CD4-positive, alpha-beta T cell (primary cell): ENCODE measurements around the gene TENM4. TPM values are rescaled to one million over a fixed set of nuclear protein-coding genes. Genes with fewer than 3 reads are reported as not detected.
"Not testable (repeated sequence)": the region's sequence is repeated elsewhere in the genome, so short reads cannot be mapped to it uniquely, and the experiment has no call there.

Experiments
- ATAC-seq: fragments of 200-7000 bp; cut with Tn5 transposase; one replicate; pipeline ENCODE4 v1.10.0; 2022; ENCODE audit warnings: mild to moderate bottlenecking; ENCODE audit not compliant: poor library complexity
- CTCF ChIA-PET: fragments of 350-600 bp; sonication (Branson Sonifier 250); formaldehyde crosslinking; loops from one replicate; lab custom pipeline; 2021; ENCODE audit warnings: antibody characterized with exemption, inconsistent platforms; lab: Charles Lee
- POLR2A ChIA-PET: fragments of 350-600 bp; sonication (Branson Sonifier 250); formaldehyde crosslinking; loops from one replicate; lab custom pipeline; 2021; ENCODE audit warnings: antibody characterized with exemption, inconsistent platforms; lab: Charles Lee
- DNase-seq, 14 experiments: peaks; one replicate each; pipeline ENCODE4 v3.0.0-alpha.2; 2013 to 2020; ENCODE audit warnings: mixed read lengths in 2 of 14
- H3K27ac ChIP-seq, 2 donors: one replicate each; pipeline versions ENCODE4 v1.5.1 to v1.7.0; 2013; ENCODE audit warnings: low read length in 2 of 2, low read depth in 1 of 2, mild to moderate bottlenecking in 1 of 2
- H3K27me3 ChIP-seq, 2 experiments: 1 replicate in 1 of 2; 2 replicates in 1 of 2; pipeline versions ENCODE4 v1.6.1 to v1.7.0; 2013; ENCODE audit warnings: low read length in 2 of 2, control low read depth in 1 of 2, mild to moderate bottlenecking in 1 of 2, moderate library complexity in 1 of 2; ENCODE audit not compliant: insufficient read depth in 2 of 2, control insufficient read depth in 1 of 2
- H3K36me3 ChIP-seq: one replicate; pipeline ENCODE4 v1.6.1; 2013; ENCODE audit warnings: low read length, control low read depth; ENCODE audit not compliant: insufficient read depth
- H3K4me1 ChIP-seq: one replicate; pipeline ENCODE4 v1.6.1; 2013; ENCODE audit warnings: low read length, control low read depth; ENCODE audit not compliant: insufficient read depth
- H3K4me3 ChIP-seq: one replicate; pipeline ENCODE4 v1.5.1; 2013; ENCODE audit warnings: mild to moderate bottlenecking, low read length, moderate library complexity
- H3K9me3 ChIP-seq, 2 experiments: 1 replicate in 1 of 2; 2 replicates in 1 of 2; pipeline versions ENCODE4 v1.6.1 to v1.7.0; 2013; ENCODE audit warnings: low read length in 2 of 2, mild to moderate bottlenecking in 2 of 2, control low read depth in 1 of 2, moderate library complexity in 1 of 2; ENCODE audit not compliant: control insufficient read depth in 1 of 2, insufficient read depth in 1 of 2
- H3K27ac Mint-ChIP-seq: one replicate; pipeline ENCODE4 v1.8.0; 2020; ENCODE audit warnings: mixed read lengths
- H3K27me3 Mint-ChIP-seq: one replicate; pipeline ENCODE4 v1.8.0; 2021; ENCODE audit warnings: mixed read lengths
- H3K36me3 Mint-ChIP-seq: one replicate; pipeline ENCODE4 v1.8.0; 2021; ENCODE audit warnings: low read depth, mixed read lengths
- H3K4me1 Mint-ChIP-seq: one replicate; pipeline ENCODE4 v1.8.0; 2021; ENCODE audit warnings: low read depth, mixed read lengths
- H3K4me3 Mint-ChIP-seq: one replicate; pipeline ENCODE4 v1.8.0; 2020; ENCODE audit warnings: mild to moderate bottlenecking, mixed read lengths
- H3K9me3 Mint-ChIP-seq: one replicate; pipeline ENCODE4 v1.8.0; 2020; ENCODE audit warnings: mixed read lengths
- intact Hi-C, 2 experiments: fragments of 100-400 bp; cut with DNase I in 1 of 2; cut with micrococcal nuclease in 1 of 2; formaldehyde crosslinking; loops; one replicate each; pipeline versions ENCODE4 v1.15.1 to v1.9.0; 2023 to 2025; cut with DNase I, micrococcal nuclease
- total RNA-seq, 174 experiments: library from RNA in 2 of 174; stranded (reverse) in 2 of 174; gene quantifications; one replicate each; pipeline ENCODE4 v1.2.3 and lab custom pipeline; 2021 to 2026
- TF ChIP-seq, protein P1 (sequence below): fragments of 200-600 bp; IDR thresholded peaks from one replicate; pipeline ENCODE4 v1.8.0; 2022; ENCODE audit warnings: antibody characterized with exemption, mild to moderate bottlenecking

Gene TENM4
- total RNA-seq, 2 experiments from 2014 or later = 0.22 to 0.31 TPM

DNA sequence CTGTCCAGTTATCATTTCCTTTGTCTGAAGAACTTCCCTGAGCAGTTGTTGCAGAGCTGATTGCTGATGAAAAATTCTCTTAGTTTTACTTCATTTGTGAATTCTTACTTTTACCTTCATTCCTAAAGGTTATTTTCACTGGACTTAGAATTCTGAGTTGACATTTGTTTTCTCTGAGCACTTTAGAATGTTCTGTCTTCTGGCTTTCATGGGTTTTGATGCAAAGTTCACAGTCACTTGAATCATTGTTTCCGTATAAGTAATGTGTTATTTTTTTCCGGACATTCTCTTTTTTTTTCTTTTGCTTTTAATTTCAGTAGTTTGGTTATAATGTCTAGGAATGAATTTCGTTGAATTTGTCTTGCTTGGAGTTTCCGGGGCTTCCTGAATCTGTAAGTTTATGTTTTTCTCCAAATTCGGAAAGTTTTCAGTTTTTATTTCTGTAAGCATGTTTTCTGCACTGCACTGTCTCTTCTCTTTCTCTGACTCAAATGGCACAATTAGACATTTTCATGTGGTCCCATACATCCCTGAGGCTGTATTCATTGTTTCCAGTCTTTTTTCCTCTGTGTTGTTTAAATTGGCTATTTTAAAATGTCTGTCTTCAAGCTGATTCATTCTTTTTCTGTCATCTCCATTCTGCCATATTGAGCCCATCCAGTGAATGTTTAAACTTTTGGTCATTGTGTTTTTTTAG lies 797.7 kb downstream of the TENM4 start:
- H3K9me3 ChIP-seq = peaks cover 0 to 8% of the 10 kb centered on the region in 2 experiments
- POLR2A ChIA-PET = no interaction called here
- H3K4me3 ChIP-seq = no peak overlapping the region
- Mint-ChIP-seq H3K4me3 (no peak overlapping the region), H3K4me1 (no peaks in the 10 kb centered on the region), H3K27ac (no peak overlapping the region), H3K36me3 (no peaks in the 10 kb centered on the region), H3K27me3 (peaks cover 12% of the 10 kb centered on the region), H3K9me3 (no peaks in the 10 kb centered on the region)
- intact Hi-C loops = loop anchor here in 1 of 2 experiments (10.0 kb wide), 1 partner anchor 852 kb away; no protein-coding TSS in a partner anchor
- H3K4me1 ChIP-seq = peaks cover 2% of the 10 kb centered on the region
- no peaks in the 10 kb centered on the region for H3K36me3 ChIP-seq
- no peak overlapping the region for H3K27ac ChIP-seq
- ATAC-seq = no peak
- TF ChIP-seq, protein P1, sequence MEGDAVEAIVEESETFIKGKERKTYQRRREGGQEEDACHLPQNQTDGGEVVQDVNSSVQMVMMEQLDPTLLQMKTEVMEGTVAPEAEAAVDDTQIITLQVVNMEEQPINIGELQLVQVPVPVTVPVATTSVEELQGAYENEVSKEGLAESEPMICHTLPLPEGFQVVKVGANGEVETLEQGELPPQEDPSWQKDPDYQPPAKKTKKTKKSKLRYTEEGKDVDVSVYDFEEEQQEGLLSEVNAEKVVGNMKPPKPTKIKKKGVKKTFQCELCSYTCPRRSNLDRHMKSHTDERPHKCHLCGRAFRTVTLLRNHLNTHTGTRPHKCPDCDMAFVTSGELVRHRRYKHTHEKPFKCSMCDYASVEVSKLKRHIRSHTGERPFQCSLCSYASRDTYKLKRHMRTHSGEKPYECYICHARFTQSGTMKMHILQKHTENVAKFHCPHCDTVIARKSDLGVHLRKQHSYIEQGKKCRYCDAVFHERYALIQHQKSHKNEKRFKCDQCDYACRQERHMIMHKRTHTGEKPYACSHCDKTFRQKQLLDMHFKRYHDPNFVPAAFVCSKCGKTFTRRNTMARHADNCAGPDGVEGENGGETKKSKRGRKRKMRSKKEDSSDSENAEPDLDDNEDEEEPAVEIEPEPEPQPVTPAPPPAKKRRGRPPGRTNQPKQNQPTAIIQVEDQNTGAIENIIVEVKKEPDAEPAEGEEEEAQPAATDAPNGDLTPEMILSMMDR = no peak
- no peak for DNase-seq
- CTCF ChIA-PET = no interaction called here
- H3K27me3 ChIP-seq = no peaks in the 10 kb centered on the region

GRCh38 chr11:78641541-78641940 lies 799.3 kb downstream of the TENM4 start:
- CTCF ChIA-PET = no interaction called here
- Histone ChIP-seq H3K27ac (no peak overlapping the region), H3K4me3 (no peak overlapping the region), H3K27me3 (no peaks in the 10 kb centered on the region), H3K36me3 (no peaks in the 10 kb centered on the region), H3K4me1 (peaks cover 2% of the 10 kb centered on the region), H3K9me3 (peaks cover 0 to 8% of the 10 kb centered on the region in 2 experiments)
- POLR2A ChIA-PET = no interaction called here
- no peak overlapping the region for H3K27ac Mint-ChIP-seq
- peaks cover 9% of the 10 kb centered on the region for H3K27me3 Mint-ChIP-seq
- ATAC-seq (no peak), DNase-seq (no peak)
- no peaks in the 10 kb centered on the region for H3K4me1 Mint-ChIP-seq
- TF ChIP-seq, protein P1 = no peak
- H3K9me3 Mint-ChIP-seq = no peaks in the 10 kb centered on the region
- no peaks in the 10 kb centered on the region for H3K36me3 Mint-ChIP-seq
- no peak overlapping the region for H3K4me3 Mint-ChIP-seq
- intact Hi-C loops = loop anchor here in 1 of 2 experiments (10.0 kb wide), 1 partner anchor 853 kb away; no protein-coding TSS in a partner anchor

DNA sequence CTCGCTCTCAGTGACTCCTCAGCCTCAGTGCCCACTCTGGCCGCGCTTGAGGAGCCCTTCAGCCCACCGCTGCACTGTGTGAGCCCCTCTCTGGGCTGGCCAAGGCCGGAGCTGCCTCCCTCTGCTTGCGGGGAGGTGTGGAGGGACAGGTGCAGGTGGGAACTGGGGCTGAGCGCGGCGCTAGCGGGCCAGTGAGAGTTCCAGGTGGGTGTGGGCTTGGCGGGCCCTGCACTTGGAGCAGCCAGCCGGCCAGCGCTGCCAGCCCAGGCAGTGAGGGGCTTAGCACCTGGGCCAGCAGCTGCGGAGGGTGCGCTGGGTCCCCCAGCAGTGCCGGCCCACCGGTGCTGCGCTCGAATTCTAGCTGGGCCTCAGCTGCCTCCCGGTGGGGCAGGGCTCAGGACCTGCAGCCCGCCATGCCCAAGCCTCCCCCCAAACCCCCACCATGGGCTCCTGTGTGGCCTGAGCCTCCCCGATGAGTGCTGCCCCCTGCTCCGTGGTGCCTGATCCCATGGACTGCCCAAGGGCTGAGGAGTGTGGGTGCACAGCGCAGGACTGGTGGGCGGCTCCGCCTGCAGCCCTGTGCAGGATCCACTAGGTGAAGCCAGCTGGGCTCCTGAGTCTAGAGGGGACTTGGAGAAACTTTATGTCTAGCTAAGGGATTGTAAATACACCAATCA lies 802.0 kb downstream of the TENM4 start:
- TF ChIP-seq, protein P1 = no peak
- Histone ChIP-seq H3K4me3 (no peak overlapping the region), H3K9me3 (peaks cover 0 to 13% of the 10 kb centered on the region in 2 experiments), H3K36me3 (no peaks in the 10 kb centered on the region), H3K27me3 (peaks cover 0 to 2% of the 10 kb centered on the region in 2 experiments), H3K4me1 (no peaks in the 10 kb centered on the region), H3K27ac (no peak overlapping the region)
- no peaks in the 10 kb centered on the region for H3K36me3 Mint-ChIP-seq
- H3K27ac Mint-ChIP-seq = no peak overlapping the region
- intact Hi-C loops = no loop called here
- peaks cover 14% of the 10 kb centered on the region for H3K27me3 Mint-ChIP-seq
- DNase-seq (no peak), ATAC-seq (no peak)
- H3K9me3 Mint-ChIP-seq = peaks cover 3% of the 10 kb centered on the region
- H3K4me1 Mint-ChIP-seq = no peaks in the 10 kb centered on the region
- ChIA-PET CTCF (no interaction called here), POLR2A (no interaction called here)
- no peak overlapping the region for H3K4me3 Mint-ChIP-seq

DNA sequence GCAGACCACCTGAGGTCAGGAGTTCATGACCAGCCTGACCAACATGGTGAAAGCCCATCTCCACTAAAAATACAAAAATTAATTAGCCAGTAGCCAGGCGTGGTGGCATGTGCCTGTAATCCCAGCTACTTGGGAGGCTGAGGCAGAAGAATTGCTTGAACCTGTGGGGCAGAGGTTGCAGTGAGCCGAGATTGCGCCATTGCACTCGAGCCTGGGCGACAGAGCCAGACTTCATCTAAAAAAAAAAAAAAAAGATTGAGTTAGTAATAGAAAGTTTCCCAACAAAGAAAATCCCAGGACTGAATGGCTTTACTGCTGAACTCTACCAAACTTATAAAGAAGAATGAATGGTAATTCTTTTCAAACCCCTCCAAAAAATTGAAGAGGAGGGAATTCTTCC lies 803.3 kb downstream of the TENM4 start:
- H3K4me3 ChIP-seq, CTCF ChIA-PET, H3K4me1 Mint-ChIP-seq, H3K27ac Mint-ChIP-seq, H3K36me3 ChIP-seq, H3K9me3 Mint-ChIP-seq, H3K4me3 Mint-ChIP-seq, ATAC-seq, H3K27ac ChIP-seq, H3K4me1 ChIP-seq, H3K36me3 Mint-ChIP-seq, POLR2A ChIA-PET, intact Hi-C loops, DNase-seq, H3K27me3 ChIP-seq: not testable (repeated sequence)
- H3K27me3 Mint-ChIP-seq = peaks cover 20% of the 10 kb centered on the region
- peaks cover 0 to 20% of the 10 kb centered on the region in 2 experiments for H3K9me3 ChIP-seq
